SK-N-SH (cell line): Measurements from ENCODE around the gene ITFG1. TPM values are rescaled to one million over a fixed set of nuclear protein-coding genes. Genes with fewer than 3 reads are reported as not detected.

Source experiments
- CTCF ChIA-PET: fragments of 300-600, 350-600 bp; formaldehyde crosslinking; extraction: SDS; loops from one replicate; lab custom pipeline; 2021; lab: Yijun Ruan, JAX
- POLR2A ChIA-PET: fragments of 350-600 bp; sonication (Branson Sonifier 250); formaldehyde crosslinking; extraction: SDS; loops from one replicate; lab custom pipeline; 2020; ENCODE audit warnings: antibody characterized with exemption, inconsistent platforms; lab: Yijun Ruan, JAX
- DNase-seq: peaks from one replicate; pipeline ENCODE4 v3.0.0; 2012
- H2AFZ ChIP-seq: fragments of 200-600 bp; sonication (generic); 2 replicates; pipeline ENCODE4 v1.8.1; 2016; ENCODE audit warnings: antibody characterized with exemption, mild to moderate bottlenecking, low read depth
- H3F3A ChIP-seq: fragments of 200-600 bp; sonication (generic); replicated peaks from 2 replicates; pipeline ENCODE3; 2016; ENCODE audit warnings: antibody characterized with exemption, mild to moderate bottlenecking; ENCODE audit not compliant: insufficient read depth
- H3K27ac ChIP-seq, 2 experiments: fragments of 200-500 bp in 1 of 2; fragments of 200-600 bp in 1 of 2; sonication (Bioruptor generic) in 1 of 2; sonication (generic), shearing (Covaris generic) in 1 of 2; 2 replicates each; pipeline versions ENCODE4 v1.5.1 to v1.6.1; 2014 to 2016; ENCODE audit warnings: low read depth in 2 of 2, inconsistent platforms in 1 of 2, low read length in 1 of 2, mild to moderate bottlenecking in 1 of 2, mixed read lengths in 1 of 2
- H3K27me3 ChIP-seq: fragments of 200-600 bp; sonication (generic), shearing (Covaris generic); 2 replicates; pipeline ENCODE4 v1.6.1; 2016; ENCODE audit warnings: mixed run types; ENCODE audit not compliant: insufficient read depth
- H3K36me3 ChIP-seq, 2 experiments: fragments of 200-500 bp in 1 of 2; fragments of 200-600 bp in 1 of 2; sonication (Bioruptor generic) in 1 of 2; sonication (generic) in 1 of 2; replicated peaks in 1 of 2; 2 replicates each; pipeline versions ENCODE3 to v1.5.1; 2014 to 2016; ENCODE audit warnings: low read length in 1 of 2, mild to moderate bottlenecking in 1 of 2; ENCODE audit not compliant: insufficient read depth in 2 of 2, control insufficient read depth in 1 of 2
- H3K4me1 ChIP-seq, 2 experiments: fragments of 200-500 bp in 1 of 2; fragments of 200-600 bp in 1 of 2; sonication (Bioruptor generic) in 1 of 2; sonication (generic), shearing (Covaris generic) in 1 of 2; 2 replicates each; pipeline versions ENCODE4 v1.5.1 to v1.6.1; 2014 to 2016; ENCODE audit warnings: low read depth in 1 of 2, low read length in 1 of 2, mixed run types in 1 of 2; ENCODE audit not compliant: insufficient read depth in 2 of 2, control insufficient read depth in 1 of 2
- H3K4me2 ChIP-seq: fragments of 200-600 bp; sonication (generic), shearing (Covaris generic); 2 replicates; pipeline ENCODE4 v1.6.1; 2017; ENCODE audit warnings: mixed run types
- H3K4me3 ChIP-seq, 2 experiments: fragments of 200-500 bp in 1 of 2; fragments of 200-600 bp in 1 of 2; sonication (Bioruptor generic) in 1 of 2; sonication (generic), shearing (Covaris generic) in 1 of 2; 2 replicates each; pipeline versions ENCODE4 v1.5.1 to v1.8.1; 2014 to 2016; ENCODE audit warnings: low read depth in 2 of 2, inconsistent platforms in 1 of 2, low read length in 1 of 2, mild to moderate bottlenecking in 1 of 2, mixed read lengths in 1 of 2, moderate library complexity in 1 of 2
- H3K79me2 ChIP-seq: fragments of 200-600 bp; sonication (generic); 2 replicates; pipeline ENCODE4 v1.8.1; 2017; ENCODE audit warnings: mild to moderate bottlenecking; ENCODE audit not compliant: insufficient read depth
- H3K9ac ChIP-seq: fragments of 200-600 bp; sonication (generic); 2 replicates; pipeline ENCODE4 v1.6.1; 2017; ENCODE audit warnings: mixed run types
- H3K9me2 ChIP-seq: fragments of 200-600 bp; sonication (generic); 2 replicates; pipeline ENCODE4 v1.6.1; 2017; ENCODE audit warnings: mixed run types
- H3K9me3 ChIP-seq: fragments of 200-600 bp; sonication (generic); 2 replicates; pipeline ENCODE4 v1.6.1; 2017; ENCODE audit warnings: mixed run types, mild to moderate bottlenecking, moderate library complexity
- H4K20me1 ChIP-seq: fragments of 200-600 bp; sonication (generic); 2 replicates; pipeline ENCODE4 v1.6.1; 2017; ENCODE audit warnings: mild to moderate bottlenecking, mixed run types; ENCODE audit not compliant: insufficient read depth
- CTCF ChIP-seq: fragments of 200-600 bp; sonication (generic); IDR thresholded peaks from 2 replicates; pipeline ENCODE4 v1.6.1; 2017; ENCODE audit warnings: antibody characterized with exemption, mild to moderate bottlenecking, moderate library complexity
- EP300 ChIP-seq, 2 experiments: IDR thresholded peaks; 2 replicates each; pipeline versions ENCODE4 v1.4.0 to v1.6.1; 2012; ENCODE audit warnings: borderline replicate concordance in 1 of 2, low read depth in 1 of 2, low read length in 1 of 2
- EZH2phosphoT487 ChIP-seq: fragments of 200-600 bp; sonication (generic); IDR thresholded peaks from 2 replicates; pipeline ENCODE4 v1.6.1; 2017; ENCODE audit warnings: low read depth, mixed run types, mild to moderate bottlenecking, antibody characterized with exemption, moderate library complexity, borderline replicate concordance
- FOSL2 ChIP-seq: IDR thresholded peaks from 2 replicates; pipeline ENCODE4 v1.4.0; 2012; ENCODE audit warnings: low read depth, mild to moderate bottlenecking, moderate library complexity, borderline replicate concordance
- FOXJ3 ChIP-seq: sonication (generic); formaldehyde crosslinking; IDR thresholded peaks from 2 replicates; pipeline ENCODE4 v1.5.1; 2020; ENCODE audit warnings: mild to moderate bottlenecking, missing genetic modification reagents
- FOXM1 ChIP-seq: IDR thresholded peaks from 2 replicates; pipeline ENCODE4 v1.4.0; 2012; ENCODE audit warnings: low read depth, mild to moderate bottlenecking
- GABPA ChIP-seq: IDR thresholded peaks from 2 replicates; pipeline ENCODE4 v1.4.0; 2012; ENCODE audit warnings: low read depth, mild to moderate bottlenecking
- GATA2 ChIP-seq: sonication (generic); formaldehyde crosslinking; IDR thresholded peaks from 2 replicates; pipeline ENCODE4 v1.5.0; 2020; ENCODE audit warnings: mild to moderate bottlenecking, missing genetic modification reagents
- JUND ChIP-seq: IDR thresholded peaks from 2 replicates; pipeline ENCODE4 v1.4.0; 2012
- MAX ChIP-seq: IDR thresholded peaks from 2 replicates; pipeline ENCODE4 v1.4.0; 2012; ENCODE audit warnings: low read depth
- MEF2A ChIP-seq: IDR thresholded peaks from 2 replicates; pipeline ENCODE4 v1.4.0; 2012; ENCODE audit warnings: low read depth, borderline replicate concordance
- MXI1 ChIP-seq: IDR thresholded peaks from 2 replicates; pipeline ENCODE4 v1.6.1; 2012; ENCODE audit warnings: mild to moderate bottlenecking, low read depth, low read length, improper control_type of control experiment
- NFIC ChIP-seq: IDR thresholded peaks from 2 replicates; pipeline ENCODE4 v1.4.0; 2012; ENCODE audit warnings: borderline replicate concordance
- NRF1 ChIP-seq: IDR thresholded peaks from 2 replicates; pipeline ENCODE4 v1.6.1; 2012; ENCODE audit warnings: low read depth, mild to moderate bottlenecking, low read length
- PBX3 ChIP-seq: IDR thresholded peaks from 2 replicates; pipeline ENCODE4; 2012
- POLR2AphosphoS5 ChIP-seq: IDR thresholded peaks from 2 replicates; pipeline ENCODE4 v1.6.1; 2012; ENCODE audit warnings: low read depth, low read length
- RCOR1 ChIP-seq: fragments of 150-350 bp; IDR thresholded peaks from 2 replicates; pipeline ENCODE4 v1.6.1; 2017; ENCODE audit warnings: antibody characterized with exemption, low read length
- RXRA ChIP-seq: IDR thresholded peaks from 2 replicates; pipeline ENCODE4 v1.4.0; 2012; ENCODE audit warnings: low read depth, mild to moderate bottlenecking, borderline replicate concordance
- SIN3A ChIP-seq: IDR thresholded peaks from 2 replicates; pipeline ENCODE4 v1.6.1; 2012; ENCODE audit warnings: low read depth, mild to moderate bottlenecking, low read length, moderate library complexity, borderline replicate concordance
- SMC3 ChIP-seq: IDR thresholded peaks from 2 replicates; pipeline ENCODE4 v1.6.1; 2012; ENCODE audit warnings: low read depth, low read length, improper control_type of control experiment
- TAF1 ChIP-seq: IDR thresholded peaks from 2 replicates; pipeline ENCODE4 v1.6.1; 2012; ENCODE audit warnings: low read depth, mild to moderate bottlenecking, low read length, moderate library complexity, borderline replicate concordance
- TCF12 ChIP-seq: IDR thresholded peaks from 2 replicates; pipeline ENCODE4 v1.4.0; 2012
- TEAD4 ChIP-seq: IDR thresholded peaks from 2 replicates; pipeline ENCODE4 v1.4.0; 2012; ENCODE audit warnings: mild to moderate bottlenecking, borderline replicate concordance; ENCODE audit not compliant: insufficient read depth
- USF1 ChIP-seq: IDR thresholded peaks from 2 replicates; pipeline ENCODE4 v1.4.0; 2012; ENCODE audit warnings: low read depth, borderline replicate concordance
- YY1 ChIP-seq: IDR thresholded peaks from 2 replicates; pipeline ENCODE4 v1.4.0; 2012; ENCODE audit warnings: low read depth, mild to moderate bottlenecking
- WGBS: methylation state at CpG from one replicate; pipeline ENCODE4 v1.1.6; 2017; ENCODE audit warnings: low lambda C conversion rate; 5-methylcytosine and 5-hydroxymethylcytosine counted together
- polyA plus RNA-seq, 3 experiments: library from polyadenylated mRNA; depleted of rRNA; stranded (reverse); fragments of >200 nt; gene quantifications; 2 replicates each; pipeline ENCODE4 v1.2.3, GENCODE V29; 2012

ITFG1 gene
- polyA plus RNA-seq, 1 of the 3 experiments (the other 2 are of a cell fraction), result 48.6 TPM

- TF ChIP-seq USF1 (no peak), NRF1 (no peak), MEF2A (no peak), CTCF (no peak), YY1 (no peak), EP300 (IDR thresholded peaks at IDR 0.05; ENCODE audit: borderline replicate concordance in 1 of 2, low read depth in 1 of 2, low read length in 1 of 2) (no peak), RXRA (no peak), TCF12 (no peak), TEAD4 (no peak), JUND (no peak), SIN3A (no peak), FOXM1 (no peak)
Measured at GRCh38 chr16:47503936-47504335, 43.1 kb upstream of the ITFG1 start (continued).

- CTCF ChIA-PET, result no interaction called here
Measured at GRCh38 chr16:47499700-47500264, 38.9 kb upstream of the ITFG1 start.

More at GRCh38 chr16:47499700-47500264, 38.9 kb upstream of the ITFG1 start:
- H3K9ac ChIP-seq, result no peak overlapping the region
- 98% methylated on average over 8 of the region's 9 CpGs for WGBS
- H3K27ac ChIP-seq, result no peak overlapping the region
- no peak for TF ChIP-seq GATA2 (CRISPR knock-in tag)
- no peak for TF ChIP-seq USF1
- no peak for TF ChIP-seq MXI1
- no peak for TF ChIP-seq TCF12
- TF ChIP-seq NFIC, result no peak
- TF ChIP-seq GABPA, result no peak
- TF ChIP-seq YY1, result no peak
- TF ChIP-seq FOSL2, result no peak
- no peak for TF ChIP-seq POLR2AphosphoS5
- TF ChIP-seq RCOR1, result no peak
- no peak for TF ChIP-seq PBX3
- TF ChIP-seq RXRA, result no peak
- TF ChIP-seq MAX, result no peak
- TF ChIP-seq SIN3A, result no peak
- TF ChIP-seq SMC3, result no peak
- TF ChIP-seq TEAD4, result no peak
- TF ChIP-seq EP300 (IDR thresholded peaks at IDR 0.05; ENCODE audit: borderline replicate concordance in 1 of 2, low read depth in 1 of 2, low read length in 1 of 2), result no peak
- TF ChIP-seq TAF1, result no peak
- no peak for TF ChIP-seq EZH2phosphoT487
- TF ChIP-seq FOXJ3, result no peak
- H3K9me3 ChIP-seq, result no peaks in the 10 kb centered on the region
- H3K9me2 ChIP-seq, result no peaks in the 10 kb centered on the region
- H3K4me1 ChIP-seq, result no peaks in the 10 kb centered on the region
- peaks cover 37 to 40% of the 10 kb centered on the region in 2 experiments for H3K36me3 ChIP-seq
- H3K4me2 ChIP-seq, result no peak overlapping the region
- no peaks in the 10 kb centered on the region for H3F3A ChIP-seq
- no peaks in the 10 kb centered on the region for H4K20me1 ChIP-seq
- no peak for DNase-seq
- POLR2A ChIA-PET, result no interaction called here
- H3K79me2 ChIP-seq, result no peaks in the 10 kb centered on the region
- H3K4me3 ChIP-seq, result no peak overlapping the region
- H2AFZ ChIP-seq, result no peak overlapping the region
- H3K27me3 ChIP-seq, result no peaks in the 10 kb centered on the region
